GM18520 (cell line): Measurements from ENCODE around the gene BTBD8.

Experiments
- ATAC-seq: cut with Tn5 transposase; IDR thresholded peaks from one replicate; pipeline ENCODE4 v1.9.1; 2021; ENCODE audit not compliant: unreplicated experiment

Gene BTBD8

GRCh38 chr1:92091625-92092024 is 11.5 kb downstream of the BTBD8 start:
- ATAC-seq, result no peak

- no peak for ATAC-seq
These were observed 13.9 kb downstream of the BTBD8 start for GRCh38 chr1:92094090-92094489.

GRCh38 chr1:92094595-92094994 is 14.4 kb downstream of the BTBD8 start:
- ATAC-seq, result no peak

- no peak for ATAC-seq
These were observed 15.7 kb downstream of the BTBD8 start for GRCh38 chr1:92095874-92096273.

- ATAC-seq, result no peak
These were observed 16.2 kb downstream of the BTBD8 start for GRCh38 chr1:92096317-92096716.

- ATAC-seq, result no peak
These were observed 25.5 kb downstream of the BTBD8 start for GRCh38 chr1:92105546-92106081.

- ATAC-seq, result no peak
These were observed 28.5 kb downstream of the BTBD8 start for GRCh38 chr1:92108631-92109030.

GRCh38 chr1:92117526-92117925 is 37.4 kb downstream of the BTBD8 start:
- ATAC-seq, result no peak

GRCh38 chr1:92118826-92119225 is 38.7 kb downstream of the BTBD8 start:
- ATAC-seq, result no peak

GRCh38 chr1:92123868-92124267 is 43.7 kb downstream of the BTBD8 start:
- no peak for ATAC-seq

- ATAC-seq, result no peak
These were observed 45.1 kb downstream of the BTBD8 start for GRCh38 chr1:92125204-92125603.

GRCh38 chr1:92126088-92126487 is 45.9 kb downstream of the BTBD8 start:
- ATAC-seq, result no peak

GRCh38 chr1:92134331-92134730 is 54.2 kb downstream of the BTBD8 start:
- no peak for ATAC-seq

- no peak for ATAC-seq
These were observed 56.2 kb downstream of the BTBD8 start for GRCh38 chr1:92136341-92136740.

GRCh38 chr1:92154934-92155333 is 74.8 kb downstream of the BTBD8 start:
- no peak for ATAC-seq

GRCh38 chr1:92159593-92159992 is 79.4 kb downstream of the BTBD8 start:
- ATAC-seq, result no peak

GRCh38 chr1:92165389-92165788 is 85.2 kb downstream of the BTBD8 start:
- ATAC-seq, result no peak

- ATAC-seq, result no peak
These were observed 87.0 kb downstream of the BTBD8 start for GRCh38 chr1:92167151-92167550.

GRCh38 chr1:92168657-92169056 is 88.5 kb downstream of the BTBD8 start:
- ATAC-seq, result no peak

- no peak for ATAC-seq
These were observed 89.3 kb downstream of the BTBD8 start for GRCh38 chr1:92169214-92170005.

- ATAC-seq, result no peak
These were observed 104.5 kb downstream of the BTBD8 start for GRCh38 chr1:92184632-92185031.

- ATAC-seq, result no peak
These were observed 105.9 kb downstream of the BTBD8 start for GRCh38 chr1:92186081-92186480.
